HEK293T (cell line): ENCODE measurements around the gene SPECC1L.

ENCODE experiments used
- BHLHE40 ChIP-seq: fragments of 450-650 bp; IDR thresholded peaks from 2 replicates; pipeline ENCODE4 v1.6.1; 2016; ENCODE audit warnings: mild to moderate bottlenecking, moderate library complexity, borderline replicate concordance
- CTBP1 ChIP-seq: fragments of 450-650 bp; IDR thresholded peaks from 2 replicates; pipeline ENCODE4 v1.6.1; 2016; ENCODE audit warnings: borderline replicate concordance
- FOXK2 ChIP-seq: fragments of 450-650 bp; IDR thresholded peaks from 2 replicates; pipeline ENCODE4 v1.6.1; 2016; ENCODE audit warnings: mild to moderate bottlenecking
- FOXM1 ChIP-seq: fragments of 450-650 bp; IDR thresholded peaks from 2 replicates; pipeline ENCODE4 v1.6.1; 2017; ENCODE audit warnings: mild to moderate bottlenecking, borderline replicate concordance
- NFRKB ChIP-seq: fragments of 450-650 bp; IDR thresholded peaks from 2 replicates; pipeline ENCODE4 v1.6.1; 2016; ENCODE audit warnings: mild to moderate bottlenecking, moderate library complexity
- SP1 ChIP-seq: fragments of 450-650 bp; IDR thresholded peaks from 2 replicates; pipeline ENCODE4 v1.6.1; 2017
- TF ChIP-seq, protein P1 (sequence below): fragments of 450-650 bp; IDR thresholded peaks from 2 replicates; pipeline ENCODE4 v1.6.1; 2016

DNA sequence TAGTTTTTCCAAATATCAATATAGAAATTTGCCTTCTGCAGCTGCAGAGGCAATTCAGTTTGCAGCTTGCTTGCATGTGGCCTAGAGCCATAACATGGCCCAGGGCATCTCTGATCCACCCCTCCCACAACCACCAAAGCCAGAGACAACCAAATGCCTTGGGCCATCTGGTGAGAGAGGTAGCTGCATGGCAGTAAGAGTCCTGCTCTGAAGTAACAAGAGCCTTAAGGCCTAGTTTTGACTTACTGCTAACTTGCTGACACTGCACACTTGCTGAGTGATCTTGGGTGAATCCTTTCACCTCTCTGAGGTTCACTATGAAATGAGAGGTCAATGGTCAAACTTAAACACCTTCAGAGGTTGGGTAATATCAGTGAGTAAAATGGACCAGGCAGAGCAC, 4.9 kb upstream of the SPECC1L start:
- TF ChIP-seq SP1 (no peak), FOXK2 (no peak), BHLHE40 (no peak), FOXM1 (no peak), NFRKB (no peak), CTBP1 (no peak)
- TF ChIP-seq, protein P1, sequence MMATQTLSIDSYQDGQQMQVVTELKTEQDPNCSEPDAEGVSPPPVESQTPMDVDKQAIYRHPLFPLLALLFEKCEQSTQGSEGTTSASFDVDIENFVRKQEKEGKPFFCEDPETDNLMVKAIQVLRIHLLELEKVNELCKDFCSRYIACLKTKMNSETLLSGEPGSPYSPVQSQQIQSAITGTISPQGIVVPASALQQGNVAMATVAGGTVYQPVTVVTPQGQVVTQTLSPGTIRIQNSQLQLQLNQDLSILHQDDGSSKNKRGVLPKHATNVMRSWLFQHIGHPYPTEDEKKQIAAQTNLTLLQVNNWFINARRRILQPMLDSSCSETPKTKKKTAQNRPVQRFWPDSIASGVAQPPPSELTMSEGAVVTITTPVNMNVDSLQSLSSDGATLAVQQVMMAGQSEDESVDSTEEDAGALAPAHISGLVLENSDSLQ, result no peak
